ENCODE measurements around the gene CCPG1. TPM values are rescaled to one million over a fixed set of nuclear protein-coding genes. Genes with fewer than 3 reads are reported as not detected.
A peak's percentile ranks its signal among the peaks of the same experiment; 100 is the strongest.
"Not testable (repeated sequence)": the region's sequence is repeated elsewhere in the genome, so short reads cannot be mapped to it uniquely, and the experiment has no call there.

The CCPG1 gene
- total RNA-seq, 4 donors from 2014 or later: 50.1 to 79.7 (median 68.3) TPM

DNA sequence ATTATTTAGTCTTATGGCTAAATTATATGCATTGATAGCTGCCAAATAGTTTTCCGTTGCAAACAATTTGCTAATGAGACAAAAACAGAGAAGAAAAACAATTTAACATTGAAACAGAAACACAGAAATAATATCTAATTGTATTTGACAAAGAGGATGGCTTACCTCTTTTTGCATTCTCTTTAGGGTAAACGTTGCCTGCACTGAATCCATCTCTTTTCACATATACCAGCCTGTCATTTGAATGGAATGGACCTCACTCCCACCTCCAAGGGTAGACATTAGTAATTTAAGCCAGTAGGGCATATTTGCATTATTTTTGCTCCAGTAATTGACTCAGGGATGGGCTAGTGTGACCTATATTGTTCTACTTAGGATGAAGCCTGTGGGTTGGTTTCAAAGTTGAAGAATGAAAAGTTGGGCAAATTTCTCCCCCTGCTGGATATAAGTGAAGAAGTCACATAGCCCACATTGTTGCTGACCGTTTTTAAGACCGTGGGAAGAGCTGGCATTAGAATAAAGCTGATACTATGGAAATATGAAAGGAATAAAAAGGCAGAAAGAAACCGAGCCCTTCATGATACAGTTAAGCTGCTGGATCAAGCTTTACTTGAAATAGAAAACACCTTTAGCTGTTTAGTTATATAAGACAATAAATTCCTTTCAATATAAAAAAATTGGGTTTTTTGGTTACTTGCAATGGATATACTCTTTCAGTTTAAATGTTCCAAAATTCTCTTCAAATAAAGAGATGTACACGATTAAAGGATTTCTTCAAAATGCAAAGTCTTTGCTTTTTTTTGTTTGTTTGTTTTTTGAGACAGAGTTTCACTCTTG, 27.0 kb upstream of the CCPG1 start:
- DNase-seq: no peak
- H3K27ac ChIP-seq: no peak overlapping the region
- no peaks in the 10 kb centered on the region for H3K9me3 ChIP-seq
- H3K4me1 ChIP-seq: no peaks in the 10 kb centered on the region
- intact Hi-C loops (cut with DNase I; ENCODE audit: low total_unique reads): no loop called here
- H3K36me3 ChIP-seq: no peaks in the 10 kb centered on the region
- no peak overlapping the region for H3K4me3 ChIP-seq
- H3K27me3 ChIP-seq: no peaks in the 10 kb centered on the region
- no peak for TF ChIP-seq POLR2A (IDR thresholded peaks at IDR 0.05)
- TF ChIP-seq, protein P1, sequence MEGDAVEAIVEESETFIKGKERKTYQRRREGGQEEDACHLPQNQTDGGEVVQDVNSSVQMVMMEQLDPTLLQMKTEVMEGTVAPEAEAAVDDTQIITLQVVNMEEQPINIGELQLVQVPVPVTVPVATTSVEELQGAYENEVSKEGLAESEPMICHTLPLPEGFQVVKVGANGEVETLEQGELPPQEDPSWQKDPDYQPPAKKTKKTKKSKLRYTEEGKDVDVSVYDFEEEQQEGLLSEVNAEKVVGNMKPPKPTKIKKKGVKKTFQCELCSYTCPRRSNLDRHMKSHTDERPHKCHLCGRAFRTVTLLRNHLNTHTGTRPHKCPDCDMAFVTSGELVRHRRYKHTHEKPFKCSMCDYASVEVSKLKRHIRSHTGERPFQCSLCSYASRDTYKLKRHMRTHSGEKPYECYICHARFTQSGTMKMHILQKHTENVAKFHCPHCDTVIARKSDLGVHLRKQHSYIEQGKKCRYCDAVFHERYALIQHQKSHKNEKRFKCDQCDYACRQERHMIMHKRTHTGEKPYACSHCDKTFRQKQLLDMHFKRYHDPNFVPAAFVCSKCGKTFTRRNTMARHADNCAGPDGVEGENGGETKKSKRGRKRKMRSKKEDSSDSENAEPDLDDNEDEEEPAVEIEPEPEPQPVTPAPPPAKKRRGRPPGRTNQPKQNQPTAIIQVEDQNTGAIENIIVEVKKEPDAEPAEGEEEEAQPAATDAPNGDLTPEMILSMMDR (IDR thresholded peaks at IDR 0.05): peak in 3 of 4 experiments; percentile 26 to 36 (median 30)

DNA sequence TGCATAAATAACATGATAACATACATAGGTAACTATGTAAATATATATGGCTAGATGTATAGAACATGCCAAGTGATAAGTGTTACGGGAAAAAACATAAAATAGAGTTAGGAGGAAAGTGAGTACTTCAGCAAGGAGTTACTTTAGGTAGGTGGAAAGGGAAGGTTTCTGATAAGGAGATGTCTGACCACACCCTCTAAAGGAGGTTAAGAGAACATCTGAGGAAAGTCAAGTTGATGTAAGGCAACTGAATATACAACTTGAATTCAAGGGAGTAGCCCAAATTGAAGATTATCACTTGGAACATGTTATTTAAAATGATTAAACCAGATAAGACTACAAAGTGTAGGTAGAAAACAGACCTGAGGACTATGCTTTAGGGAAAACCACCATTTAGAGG, 13.9 kb upstream of the CCPG1 start:
- Histone ChIP-seq H3K27me3 (no peaks in the 10 kb centered on the region), H3K4me3 (no peak overlapping the region), H3K9me3 (no peaks in the 10 kb centered on the region), H3K27ac (no peak overlapping the region), H3K36me3 (no peaks in the 10 kb centered on the region), H3K4me1 (no peaks in the 10 kb centered on the region)
- no peak for DNase-seq
- TF ChIP-seq, protein P1 (IDR thresholded peaks at IDR 0.05): no peak
- TF ChIP-seq POLR2A (IDR thresholded peaks at IDR 0.05): no peak
- intact Hi-C loops (cut with DNase I; ENCODE audit: low total_unique reads): no loop called here

DNA sequence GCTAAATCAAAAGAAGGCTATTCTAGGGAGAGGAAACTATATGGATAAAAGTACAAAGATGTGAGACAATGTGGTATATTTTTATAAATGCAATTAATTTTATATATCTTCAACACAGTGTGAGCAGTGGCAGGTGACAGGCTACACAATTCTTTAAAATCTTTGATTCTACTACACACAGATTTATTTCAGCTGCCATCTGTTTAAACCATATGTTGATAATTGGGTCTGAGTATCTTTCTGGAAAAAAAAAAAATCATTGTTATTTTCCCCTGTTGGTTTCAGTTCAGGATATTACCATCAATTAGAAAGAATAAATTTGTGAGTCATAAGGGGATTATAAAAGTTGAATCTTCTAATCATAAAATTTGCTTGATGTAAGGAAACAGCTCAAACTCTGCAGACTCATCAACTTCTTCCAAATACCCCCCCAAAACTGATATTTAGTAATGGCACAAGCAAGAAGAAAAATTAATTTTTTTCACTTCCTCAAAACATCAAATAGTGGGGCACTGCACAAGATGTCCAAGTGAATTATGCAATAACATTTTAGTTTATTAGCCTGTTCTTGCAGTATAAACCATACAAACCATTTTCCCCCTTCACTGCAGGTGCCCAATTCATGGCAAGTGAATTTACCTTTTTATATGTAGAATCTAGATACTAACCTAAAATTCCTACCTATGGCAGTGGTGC, 12.2 kb upstream of the CCPG1 start:
- intact Hi-C loops (cut with DNase I; ENCODE audit: low total_unique reads): no loop called here
- Histone ChIP-seq H3K36me3 (no peaks in the 10 kb centered on the region), H3K9me3 (no peaks in the 10 kb centered on the region), H3K4me1 (no peaks in the 10 kb centered on the region), H3K27me3 (no peaks in the 10 kb centered on the region), H3K4me3 (no peak overlapping the region), H3K27ac (no peak overlapping the region)
- DNase-seq: no peak
- TF ChIP-seq, protein P1 (IDR thresholded peaks at IDR 0.05): no peak
- TF ChIP-seq POLR2A (IDR thresholded peaks at IDR 0.05): no peak

DNA sequence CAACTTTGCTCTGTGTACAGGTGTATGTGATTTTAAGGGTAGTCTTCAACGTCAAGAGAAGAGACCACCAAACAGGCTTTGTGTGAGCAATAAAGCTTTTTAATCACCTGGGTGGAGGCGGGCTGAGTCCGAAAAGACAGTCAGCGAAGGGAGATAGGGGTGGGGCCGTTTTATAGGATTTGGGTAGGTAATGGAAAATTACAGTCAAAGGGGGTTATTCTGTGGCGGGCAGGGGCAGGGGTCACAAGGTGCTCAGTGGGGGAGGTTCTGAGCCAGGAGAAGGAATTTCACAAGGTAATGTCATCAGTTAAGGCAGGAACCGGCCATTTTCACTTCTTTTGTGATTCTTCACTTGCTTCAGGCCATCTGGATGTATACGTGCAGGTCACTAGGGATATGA, 9.5 kb upstream of the CCPG1 start:
- H3K4me3 ChIP-seq; H3K4me1 ChIP-seq; DNase-seq; H3K27me3 ChIP-seq; intact Hi-C loops (cut with DNase I; ENCODE audit: low total_unique reads); H3K27ac ChIP-seq; H3K9me3 ChIP-seq; H3K36me3 ChIP-seq: not testable (repeated sequence)

DNA sequence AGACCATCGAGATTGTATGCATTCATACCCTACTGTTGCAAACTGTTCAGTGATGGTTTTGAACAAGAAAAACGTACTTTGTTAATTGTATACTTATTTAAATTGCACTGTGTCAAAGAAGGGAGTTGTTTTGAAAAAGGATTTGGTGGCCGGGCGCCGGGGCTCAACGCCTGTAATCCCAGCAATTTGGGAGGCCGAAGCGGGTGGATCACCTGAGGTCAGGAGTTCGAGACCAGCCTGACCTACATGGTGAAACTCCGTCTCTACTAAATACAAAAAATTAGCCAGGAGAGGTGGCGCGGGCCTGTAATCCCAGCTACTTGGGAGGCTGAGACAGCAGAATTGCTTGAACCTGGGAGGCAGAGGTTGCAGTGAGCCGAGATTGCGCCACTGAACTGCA, 817 bp upstream of the CCPG1 start:
- H3K36me3 ChIP-seq; intact Hi-C loops (cut with DNase I; ENCODE audit: low total_unique reads); H3K27me3 ChIP-seq; H3K4me1 ChIP-seq; DNase-seq; H3K9me3 ChIP-seq: not testable (repeated sequence)
- peak overlapping the region; percentile 49 to 66 for H3K4me3 ChIP-seq
- peak overlapping the region; percentile 71 to 83 for H3K27ac ChIP-seq

DNA sequence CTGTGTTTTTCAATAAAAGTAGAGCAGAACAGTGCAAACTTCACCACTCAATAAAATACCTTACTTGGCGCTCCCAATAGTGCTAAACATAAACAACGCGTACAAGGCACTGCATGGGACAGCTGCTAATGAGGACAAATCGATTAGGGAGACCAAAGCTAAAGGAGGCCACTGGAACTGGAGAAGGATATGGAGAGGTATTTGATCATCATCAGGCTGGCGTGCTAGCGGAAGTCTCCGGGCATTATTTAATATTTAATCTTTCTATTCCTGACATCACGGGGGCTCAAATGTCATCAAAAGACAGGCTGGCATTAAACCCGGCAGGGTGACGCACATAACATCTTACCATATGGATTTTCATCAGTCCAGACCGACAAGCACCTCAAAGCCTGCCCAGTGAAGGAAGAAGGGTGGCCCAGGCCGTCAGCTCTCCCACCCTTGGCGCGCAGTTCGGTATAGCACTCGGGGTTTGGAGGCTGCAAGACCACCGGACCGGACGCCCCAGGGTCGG, 604 bp downstream of the CCPG1 start:
- Histone ChIP-seq H3K27ac (peak overlapping the region; percentile 71 to 83), H3K4me3 (peak overlapping the region; percentile 49 to 66), H3K27me3 (no peaks in the 10 kb centered on the region), H3K9me3 (no peaks in the 10 kb centered on the region), H3K36me3 (no peaks in the 10 kb centered on the region), H3K4me1 (no peaks in the 10 kb centered on the region)
- intact Hi-C loops (cut with DNase I; ENCODE audit: low total_unique reads): no loop called here
- TF ChIP-seq, protein P1 (IDR thresholded peaks at IDR 0.05): no peak
- TF ChIP-seq POLR2A (IDR thresholded peaks at IDR 0.05): no peak
- DNase-seq: no peak

All from uterus (tissue), 4 donors.